Calu3 (cell line): ENCODE data around the gene OLFML3. TPM values are rescaled to one million over a fixed set of nuclear protein-coding genes. Genes with fewer than 3 reads are reported as not detected.
"Not testable (repeated sequence)": the region's sequence is repeated elsewhere in the genome, so short reads cannot be mapped to it uniquely, and the experiment has no call there.

ENCODE experiments used
- BruUV-seq: library from RNA; stranded (reverse); fragments of 400-500 nt; replicated peaks from 2 replicates; lab custom pipeline; 2021; lab: Mats Ljungman, UMichigan
- CTCF ChIA-PET: fragments of 300-600 bp; sonication (Branson Sonifier 250); formaldehyde crosslinking; loops from one replicate; lab custom pipeline; 2022; ENCODE audit warnings: antibody characterized with exemption; lab: Charles Lee
- DNase-seq: peaks from one replicate; pipeline ENCODE4 v3.0.0; 2022
- H3K27ac Mint-ChIP-seq: one replicate; pipeline ENCODE4 v1.8.0; 2022; ENCODE audit warnings: mixed read lengths; ENCODE audit not compliant: unreplicated experiment
- H3K27me3 Mint-ChIP-seq: one replicate; pipeline ENCODE4 v1.8.0; 2022; ENCODE audit warnings: mixed read lengths; ENCODE audit not compliant: unreplicated experiment
- H3K36me3 Mint-ChIP-seq: one replicate; pipeline ENCODE4 v1.8.0; 2022; ENCODE audit warnings: mild to moderate bottlenecking, moderate library complexity, mixed read lengths; ENCODE audit not compliant: insufficient read depth, unreplicated experiment
- H3K4me1 Mint-ChIP-seq: one replicate; pipeline ENCODE4 v1.8.0; 2022; ENCODE audit warnings: mild to moderate bottlenecking, low read depth, mixed read lengths; ENCODE audit not compliant: unreplicated experiment
- H3K4me3 Mint-ChIP-seq: one replicate; pipeline ENCODE4 v1.8.0; 2022; ENCODE audit warnings: mild to moderate bottlenecking, low read depth, moderate library complexity, mixed read lengths; ENCODE audit not compliant: unreplicated experiment
- H3K9me3 Mint-ChIP-seq: one replicate; pipeline ENCODE4 v1.8.0; 2022; ENCODE audit warnings: low read depth, mixed read lengths; ENCODE audit not compliant: unreplicated experiment
- intact Hi-C: fragments of 100-400 bp; cut with micrococcal nuclease; formaldehyde crosslinking; loops from one replicate; pipeline ENCODE4 v1.10.0; 2022; ENCODE audit not compliant: unreplicated experiment
- total RNA-seq: library from RNA; stranded (reverse); gene quantifications from 2 replicates; pipeline ENCODE4 v1.2.3, GENCODE V29; 2022
- TF ChIP-seq, protein P1 (sequence below): fragments of 200-600 bp; IDR thresholded peaks from one replicate; pipeline ENCODE4 v1.8.0; 2022; ENCODE audit warnings: antibody characterized with exemption; ENCODE audit not compliant: unreplicated experiment

Gene OLFML3
- total RNA-seq, 1 experiment from 2014 or later, result not detected

DNA sequence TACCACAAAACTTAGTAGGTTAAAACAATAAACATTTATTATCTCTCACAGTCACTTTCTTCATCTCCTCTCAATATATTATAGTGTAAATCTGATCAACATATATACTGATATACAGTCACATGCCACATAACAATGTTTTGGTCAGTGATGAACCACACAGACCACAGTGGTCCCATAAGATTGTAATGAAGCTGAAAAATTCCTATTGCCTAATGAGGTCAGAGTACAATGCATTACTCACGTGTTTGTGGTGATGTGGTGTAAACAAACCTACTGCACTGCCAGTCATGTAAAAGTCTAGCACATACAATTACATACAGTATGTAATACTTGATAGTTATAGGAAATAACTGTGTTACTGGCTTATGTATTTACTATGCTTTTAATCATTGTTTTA lies 30.1 kb downstream of the OLFML3 start:
- intact Hi-C loops, result no loop called here
- no peaks in the 10 kb centered on the region for H3K9me3 Mint-ChIP-seq
- H3K4me1 Mint-ChIP-seq, result no peaks in the 10 kb centered on the region
- peaks cover 72% of the 10 kb centered on the region for H3K27me3 Mint-ChIP-seq
- DNase-seq, result no peak
- H3K36me3 Mint-ChIP-seq, result no peaks in the 10 kb centered on the region
- BruUV-seq, result no TSS peak
- no peak overlapping the region for H3K27ac Mint-ChIP-seq
- no peak overlapping the region for H3K4me3 Mint-ChIP-seq
- TF ChIP-seq, protein P1, sequence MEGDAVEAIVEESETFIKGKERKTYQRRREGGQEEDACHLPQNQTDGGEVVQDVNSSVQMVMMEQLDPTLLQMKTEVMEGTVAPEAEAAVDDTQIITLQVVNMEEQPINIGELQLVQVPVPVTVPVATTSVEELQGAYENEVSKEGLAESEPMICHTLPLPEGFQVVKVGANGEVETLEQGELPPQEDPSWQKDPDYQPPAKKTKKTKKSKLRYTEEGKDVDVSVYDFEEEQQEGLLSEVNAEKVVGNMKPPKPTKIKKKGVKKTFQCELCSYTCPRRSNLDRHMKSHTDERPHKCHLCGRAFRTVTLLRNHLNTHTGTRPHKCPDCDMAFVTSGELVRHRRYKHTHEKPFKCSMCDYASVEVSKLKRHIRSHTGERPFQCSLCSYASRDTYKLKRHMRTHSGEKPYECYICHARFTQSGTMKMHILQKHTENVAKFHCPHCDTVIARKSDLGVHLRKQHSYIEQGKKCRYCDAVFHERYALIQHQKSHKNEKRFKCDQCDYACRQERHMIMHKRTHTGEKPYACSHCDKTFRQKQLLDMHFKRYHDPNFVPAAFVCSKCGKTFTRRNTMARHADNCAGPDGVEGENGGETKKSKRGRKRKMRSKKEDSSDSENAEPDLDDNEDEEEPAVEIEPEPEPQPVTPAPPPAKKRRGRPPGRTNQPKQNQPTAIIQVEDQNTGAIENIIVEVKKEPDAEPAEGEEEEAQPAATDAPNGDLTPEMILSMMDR, result no peak
- CTCF ChIA-PET, result interaction anchor here (1.5 kb wide), 1 partner anchor 16 kb away, joined by 5 read pairs; no protein-coding TSS in a partner anchor

DNA sequence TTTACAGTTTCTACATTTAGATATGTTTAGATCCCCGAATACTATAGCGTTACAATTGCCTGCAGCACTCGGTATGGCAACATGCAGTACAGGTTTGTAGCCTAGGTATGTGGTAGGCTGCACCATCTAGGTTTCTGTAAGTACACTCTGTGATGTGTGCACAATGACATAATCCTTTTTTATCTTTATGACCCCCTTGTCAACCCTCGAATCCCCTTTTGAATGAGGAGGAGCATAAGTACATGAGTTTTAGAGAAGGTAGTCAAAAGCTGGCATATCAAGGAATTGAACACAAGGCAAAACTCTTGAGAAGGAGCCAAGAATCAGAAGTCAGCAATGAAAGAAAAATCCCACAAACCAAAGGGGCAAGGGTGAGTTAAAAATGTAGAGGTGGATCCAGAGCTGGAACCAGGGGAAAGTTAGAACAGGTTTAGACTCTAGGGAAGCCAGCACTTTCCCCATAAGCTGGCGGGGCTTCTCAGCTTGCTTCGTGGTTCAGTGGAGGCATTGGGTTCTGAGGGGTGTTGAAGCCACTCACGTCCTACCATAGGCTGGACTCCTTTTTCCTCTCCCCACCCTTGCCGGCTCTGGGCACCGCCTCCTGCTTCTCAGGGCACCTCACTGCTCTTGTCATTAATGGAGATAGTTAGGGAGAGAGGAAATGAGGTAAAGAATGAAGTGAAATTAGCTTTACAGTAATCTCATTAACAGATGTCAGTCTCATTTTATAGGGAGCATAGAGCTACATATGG lies 31.3 kb downstream of the OLFML3 start:
- H3K27me3 Mint-ChIP-seq, result peaks cover 70% of the 10 kb centered on the region
- TF ChIP-seq, protein P1, result no peak
- no peak overlapping the region for H3K4me3 Mint-ChIP-seq
- no peak overlapping the region for H3K27ac Mint-ChIP-seq
- no peaks in the 10 kb centered on the region for H3K36me3 Mint-ChIP-seq
- intact Hi-C loops, result no loop called here
- CTCF ChIA-PET, result no interaction called here
- H3K9me3 Mint-ChIP-seq, result no peaks in the 10 kb centered on the region
- peaks cover 8% of the 10 kb centered on the region for H3K4me1 Mint-ChIP-seq
- no TSS peak for BruUV-seq
- DNase-seq, result no peak

DNA sequence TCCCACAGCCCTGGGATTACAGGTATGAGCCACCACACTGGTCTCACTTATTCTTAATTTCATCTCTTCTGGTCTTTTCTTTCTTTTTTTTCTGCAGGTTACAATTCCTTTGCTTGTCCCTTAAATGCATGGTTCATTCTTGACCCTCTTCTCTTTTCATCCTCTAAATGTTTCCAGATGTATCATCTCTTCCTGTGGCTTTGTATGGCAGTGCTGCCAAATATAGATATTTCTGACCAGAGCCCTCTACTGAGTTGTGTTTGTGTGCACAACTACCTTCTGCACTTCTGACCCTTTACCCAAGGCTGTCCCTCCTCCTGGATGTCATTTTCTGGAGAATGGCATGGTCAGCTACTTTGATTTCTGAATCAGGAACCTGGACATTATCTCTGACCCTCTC lies 32.5 kb downstream of the OLFML3 start:
- no peak for DNase-seq
- H3K27me3 Mint-ChIP-seq, result peaks cover 61% of the 10 kb centered on the region
- BruUV-seq, result no TSS peak
- H3K4me1 Mint-ChIP-seq, result peaks cover 8% of the 10 kb centered on the region
- intact Hi-C loops, result no loop called here
- H3K4me3 Mint-ChIP-seq, result no peak overlapping the region
- no peaks in the 10 kb centered on the region for H3K9me3 Mint-ChIP-seq
- CTCF ChIA-PET, result no interaction called here
- H3K27ac Mint-ChIP-seq, result no peak overlapping the region
- no peaks in the 10 kb centered on the region for H3K36me3 Mint-ChIP-seq
- TF ChIP-seq, protein P1, result no peak

DNA sequence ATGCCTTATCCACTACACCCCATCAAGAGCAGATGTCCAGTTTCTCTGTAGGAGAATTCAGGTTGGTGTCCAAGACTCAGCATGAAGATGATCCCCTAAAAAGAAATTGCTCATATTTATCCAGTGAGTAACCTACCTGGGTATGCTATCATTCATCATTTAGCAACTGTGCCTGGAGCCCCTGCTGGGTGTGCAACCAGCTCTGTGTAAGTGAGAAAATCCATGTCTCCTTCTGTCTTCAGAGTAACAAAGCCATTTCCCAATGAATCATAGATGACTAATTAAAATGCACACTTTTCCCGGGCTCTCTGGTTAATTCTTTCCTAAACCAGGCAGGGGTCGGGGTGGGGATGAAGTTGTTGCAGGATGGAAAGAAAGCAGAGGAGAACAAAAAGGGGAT lies 35.8 kb downstream of the OLFML3 start:
- TF ChIP-seq, protein P1, result no peak
- H3K27me3 Mint-ChIP-seq, result peaks cover 62% of the 10 kb centered on the region
- peaks cover 8% of the 10 kb centered on the region for H3K4me1 Mint-ChIP-seq
- no peak for DNase-seq
- no peak overlapping the region for H3K27ac Mint-ChIP-seq
- no peaks in the 10 kb centered on the region for H3K36me3 Mint-ChIP-seq
- no peaks in the 10 kb centered on the region for H3K9me3 Mint-ChIP-seq
- CTCF ChIA-PET, result no interaction called here
- no TSS peak for BruUV-seq
- intact Hi-C loops, result no loop called here
- no peak overlapping the region for H3K4me3 Mint-ChIP-seq

DNA sequence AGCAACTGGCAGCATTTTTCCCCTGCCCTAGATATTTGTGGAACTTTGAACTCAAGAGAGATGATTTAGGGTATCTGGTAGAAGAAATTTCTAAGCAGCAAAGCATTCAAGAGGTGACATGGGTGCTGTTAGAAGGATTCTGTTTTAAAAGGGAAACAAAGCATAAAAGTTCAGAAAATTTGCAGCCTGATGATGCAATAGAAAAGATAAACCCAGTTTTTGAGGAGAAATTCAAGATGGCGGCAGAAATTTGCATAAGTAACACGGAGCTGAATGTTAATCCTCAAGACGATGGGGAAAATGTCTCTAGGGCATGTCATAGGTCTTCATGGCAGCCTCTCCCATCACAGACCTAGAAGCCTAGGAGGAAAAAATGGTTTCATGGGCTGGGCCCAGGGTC lies 40.5 kb downstream of the OLFML3 start:
- intact Hi-C loops, H3K4me1 Mint-ChIP-seq, DNase-seq, BruUV-seq, CTCF ChIA-PET, H3K36me3 Mint-ChIP-seq, H3K4me3 Mint-ChIP-seq, H3K27ac Mint-ChIP-seq, H3K9me3 Mint-ChIP-seq: not testable (repeated sequence)
- H3K27me3 Mint-ChIP-seq, result peaks cover 24% of the 10 kb centered on the region
